Activated naive CD4-positive, alpha-beta T cell treated with anti-CD3 and anti-CD28 coated beads for 36 hours (primary cell): Measurements from ENCODE around the gene UBE2J1. TPM values are rescaled to one million over a fixed set of nuclear protein-coding genes. Genes with fewer than 3 reads are reported as not detected.

ENCODE experiments used
- CTCF ChIA-PET: fragments of 350-600 bp; sonication (Branson Sonifier 250); formaldehyde crosslinking; loops from one replicate; lab custom pipeline; 2021; ENCODE audit warnings: antibody characterized with exemption; lab: Charles Lee
- DNase-seq: peaks from one replicate; pipeline ENCODE4 v3.0.0-alpha.2; 2020
- H3K27ac Mint-ChIP-seq: one replicate; pipeline ENCODE4 v1.8.0; 2021; ENCODE audit warnings: mild to moderate bottlenecking, mixed read lengths
- H3K27me3 Mint-ChIP-seq: one replicate; pipeline ENCODE4 v1.8.0; 2021; ENCODE audit warnings: low read depth, mixed read lengths
- H3K36me3 Mint-ChIP-seq: one replicate; pipeline ENCODE4 v1.8.0; 2021; ENCODE audit warnings: low read depth, mixed read lengths
- H3K4me1 Mint-ChIP-seq: one replicate; pipeline ENCODE4 v1.8.0; 2021; ENCODE audit warnings: low read depth, mixed read lengths
- H3K4me3 Mint-ChIP-seq: one replicate; pipeline ENCODE4 v1.8.0; 2021; ENCODE audit warnings: mild to moderate bottlenecking, moderate library complexity, mixed read lengths
- H3K9me3 Mint-ChIP-seq: one replicate; pipeline ENCODE4 v1.8.0; 2021; ENCODE audit warnings: mixed read lengths
- intact Hi-C: fragments of 100-400 bp; cut with micrococcal nuclease; formaldehyde crosslinking; loops from one replicate; pipeline ENCODE4 v1.15.1; 2023
- total RNA-seq, 2 experiments: library from RNA; stranded (reverse); gene quantifications; one replicate each; pipeline ENCODE4 v1.2.3, GENCODE V29; 2021

The UBE2J1 gene
- total RNA-seq, 2 experiments from 2014 or later, result 10.8 to 10.9 TPM

- no peak overlapping the region for H3K27ac Mint-ChIP-seq
- DNase-seq, result no peak
- H3K4me1 Mint-ChIP-seq, result no peaks in the 10 kb centered on the region
- H3K9me3 Mint-ChIP-seq, result no peaks in the 10 kb centered on the region
- H3K4me3 Mint-ChIP-seq, result no peak overlapping the region
- H3K36me3 Mint-ChIP-seq, result no peaks in the 10 kb centered on the region
- intact Hi-C loops, result no loop called here
- CTCF ChIA-PET, result interaction anchor here (0.6 to 1.5 kb wide), 3 partner anchors 43 to 528 kb away, joined by 3 to 4 read pairs (median 3); no protein-coding TSS in a partner anchor
- H3K27me3 Mint-ChIP-seq, result no peaks in the 10 kb centered on the region
Observed at GRCh38 chr6:89282749-89283148, 69.8 kb downstream of the UBE2J1 start.

GRCh38 chr6:89281779-89282246 lies 70.7 kb downstream of the UBE2J1 start:
- Mint-ChIP-seq H3K27me3 (no peaks in the 10 kb centered on the region), H3K9me3 (no peaks in the 10 kb centered on the region), H3K27ac (no peak overlapping the region), H3K4me1 (no peaks in the 10 kb centered on the region), H3K4me3 (no peak overlapping the region), H3K36me3 (no peaks in the 10 kb centered on the region)
- DNase-seq, result peak; percentile 62
- CTCF ChIA-PET, result interaction anchor here (0.9 to 1.3 kb wide), 5 partner anchors 22 to 299 kb away, joined by 3 to 4 read pairs (median 3); no protein-coding TSS in a partner anchor
- intact Hi-C loops, result no loop called here

DNA sequence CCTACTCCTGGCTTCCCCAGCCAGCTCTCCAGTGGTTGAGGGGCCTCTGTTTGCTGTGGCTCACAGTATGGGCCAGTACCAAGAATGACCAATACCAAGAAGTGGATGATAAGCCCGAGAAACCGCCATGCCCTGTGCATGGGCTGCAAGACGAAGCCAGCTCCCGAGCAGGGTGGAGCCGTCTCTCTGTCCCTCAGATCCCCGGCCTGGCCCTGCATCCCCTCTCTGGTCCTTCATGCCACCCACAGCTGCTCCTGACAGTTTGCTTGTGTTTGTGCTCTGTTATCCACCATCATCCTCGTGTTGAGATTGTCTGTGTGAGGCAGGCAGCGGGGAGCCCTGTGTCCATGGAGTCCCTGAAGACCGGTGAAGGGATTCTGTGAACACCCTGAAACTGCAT lies 73.6 kb downstream of the UBE2J1 start:
- DNase-seq, result no peak
- CTCF ChIA-PET, result interaction anchor here (0.5 kb wide), 1 partner anchor 22 kb away, joined by 3 read pairs; no protein-coding TSS in a partner anchor
- H3K4me3 Mint-ChIP-seq, result no peak overlapping the region
- H3K4me1 Mint-ChIP-seq, result no peaks in the 10 kb centered on the region
- intact Hi-C loops, result no loop called here
- H3K27ac Mint-ChIP-seq, result no peak overlapping the region
- H3K36me3 Mint-ChIP-seq, result no peaks in the 10 kb centered on the region
- H3K27me3 Mint-ChIP-seq, result no peaks in the 10 kb centered on the region
- H3K9me3 Mint-ChIP-seq, result no peaks in the 10 kb centered on the region

Other genes with a start within 250 kb of the UBE2J1 start
- gene SRSF12, start 234.7 kb downstream of the UBE2J1 start, total RNA-seq, result under 1 TPM in 1 of 2 experiments, not detected in 1; 0.15 TPM
- gene PM20D2, start 206.7 kb downstream of the UBE2J1 start, total RNA-seq, result 10 to 100 TPM; 11.6 to 12.7 TPM
- gene GABRR1, start 135.4 kb downstream of the UBE2J1 start, total RNA-seq, result not detected
- gene GABRR2, start 37.4 kb downstream of the UBE2J1 start, total RNA-seq, result not detected
- gene RRAGD, start 59.6 kb upstream of the UBE2J1 start, total RNA-seq, result 10 to 100 TPM; 11.3 to 13.2 TPM
- 1 to 10 TPM; 1.5 to 1.6 TPM for gene ANKRD6, start 80.4 kb upstream of the UBE2J1 start, total RNA-seq